Measurements from ENCODE around the gene DOK7. TPM values are rescaled to one million over a fixed set of nuclear protein-coding genes. Genes with fewer than 3 reads are reported as not detected.

Gene DOK7, protein sequence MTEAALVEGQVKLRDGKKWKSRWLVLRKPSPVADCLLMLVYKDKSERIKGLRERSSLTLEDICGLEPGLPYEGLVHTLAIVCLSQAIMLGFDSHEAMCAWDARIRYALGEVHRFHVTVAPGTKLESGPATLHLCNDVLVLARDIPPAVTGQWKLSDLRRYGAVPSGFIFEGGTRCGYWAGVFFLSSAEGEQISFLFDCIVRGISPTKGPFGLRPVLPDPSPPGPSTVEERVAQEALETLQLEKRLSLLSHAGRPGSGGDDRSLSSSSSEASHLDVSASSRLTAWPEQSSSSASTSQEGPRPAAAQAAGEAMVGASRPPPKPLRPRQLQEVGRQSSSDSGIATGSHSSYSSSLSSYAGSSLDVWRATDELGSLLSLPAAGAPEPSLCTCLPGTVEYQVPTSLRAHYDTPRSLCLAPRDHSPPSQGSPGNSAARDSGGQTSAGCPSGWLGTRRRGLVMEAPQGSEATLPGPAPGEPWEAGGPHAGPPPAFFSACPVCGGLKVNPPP
- 0.33 TPM for total RNA-seq
- 1.8 TPM for polyA plus RNA-seq
- long read RNA-seq, donor 1: 0 reads
- long read RNA-seq, donor 2: 0 reads
- long read RNA-seq, donor 3: 0 reads
- long read RNA-seq, donor 4: 0 reads
- long read RNA-seq, donor 5, partial matches to known transcripts: 0 of 1 reads
- long read RNA-seq, donor 5, other reads (novel, unspliced or antisense): 0 of 1 reads
- long read RNA-seq, donor 6: 0 reads
- long read RNA-seq, donor 7: 0 reads
- long read RNA-seq, donor 8: 0 reads
- long read RNA-seq, donor 9: 0 reads
- long read RNA-seq, donor 10: 0 reads

GRCh38 chr4:3462790-3463415 is at the start of gene DOK7:
Gene DOK7, plus strand, starts transcription at chr4:3463306. Its CDS starts 70 bp downstream, at chr4:3463376.
- 10% methylated on average over 44 of the region's 44 CpGs for WGBS
- no peak within 1 kb of the TSS for H3K27ac ChIP-seq (ENCODE audit: low read depth in 1 of 2, low read length in 1 of 2)
- H3K4me3 ChIP-seq (ENCODE audit: low read length in 2 of 2): peak within 1 kb of the TSS in 1 of 2 donors; percentile 25
- no peaks in the 10 kb centered on the region for H3K9me3 ChIP-seq (ENCODE audit: control insufficient read depth in 2 of 2, insufficient read depth in 1 of 2, low read length in 1 of 2)
- DNase-seq (ENCODE audit: low read depth in 6 of 9, low spot score in 9 of 9): no peak
- no peaks in the 10 kb centered on the region for H3K36me3 ChIP-seq (ENCODE audit: control insufficient read depth in 2 of 2, insufficient read depth in 2 of 2, low read length in 1 of 2)
- peaks cover 27 to 57% of the 10 kb centered on the region in 2 donors for H3K27me3 ChIP-seq (ENCODE audit: control insufficient read depth in 2 of 2, insufficient read depth in 1 of 2, low read length in 1 of 2)
- H3K4me1 ChIP-seq (ENCODE audit: control insufficient read depth in 2 of 2, insufficient read depth in 2 of 2, low read length in 2 of 2): no peaks in the 10 kb centered on the region

GRCh38 chr4:3413675-3414420 is 49.3 kb upstream of the DOK7 start:
- Histone ChIP-seq H3K36me3 (ENCODE audit: control insufficient read depth in 2 of 2, insufficient read depth in 2 of 2, low read length in 1 of 2) (peaks cover 0 to 3% of the 10 kb centered on the region in 2 donors), H3K4me3 (ENCODE audit: low read length in 2 of 2) (no peak overlapping the region), H3K9me3 (ENCODE audit: control insufficient read depth in 2 of 2, insufficient read depth in 1 of 2, low read length in 1 of 2) (peaks cover 0 to 2% of the 10 kb centered on the region in 2 donors), H3K4me1 (ENCODE audit: control insufficient read depth in 2 of 2, insufficient read depth in 2 of 2, low read length in 2 of 2) (peaks cover 0 to 7% of the 10 kb centered on the region in 2 donors), H3K27ac (ENCODE audit: low read depth in 1 of 2, low read length in 1 of 2) (no peak overlapping the region), H3K27me3 (ENCODE audit: control insufficient read depth in 2 of 2, insufficient read depth in 1 of 2, low read length in 1 of 2) (no peaks in the 10 kb centered on the region)
- no peak for DNase-seq (ENCODE audit: low read depth in 6 of 9, low spot score in 9 of 9)
- WGBS: 89% methylated on average over 32 of the region's 32 CpGs

DNA sequence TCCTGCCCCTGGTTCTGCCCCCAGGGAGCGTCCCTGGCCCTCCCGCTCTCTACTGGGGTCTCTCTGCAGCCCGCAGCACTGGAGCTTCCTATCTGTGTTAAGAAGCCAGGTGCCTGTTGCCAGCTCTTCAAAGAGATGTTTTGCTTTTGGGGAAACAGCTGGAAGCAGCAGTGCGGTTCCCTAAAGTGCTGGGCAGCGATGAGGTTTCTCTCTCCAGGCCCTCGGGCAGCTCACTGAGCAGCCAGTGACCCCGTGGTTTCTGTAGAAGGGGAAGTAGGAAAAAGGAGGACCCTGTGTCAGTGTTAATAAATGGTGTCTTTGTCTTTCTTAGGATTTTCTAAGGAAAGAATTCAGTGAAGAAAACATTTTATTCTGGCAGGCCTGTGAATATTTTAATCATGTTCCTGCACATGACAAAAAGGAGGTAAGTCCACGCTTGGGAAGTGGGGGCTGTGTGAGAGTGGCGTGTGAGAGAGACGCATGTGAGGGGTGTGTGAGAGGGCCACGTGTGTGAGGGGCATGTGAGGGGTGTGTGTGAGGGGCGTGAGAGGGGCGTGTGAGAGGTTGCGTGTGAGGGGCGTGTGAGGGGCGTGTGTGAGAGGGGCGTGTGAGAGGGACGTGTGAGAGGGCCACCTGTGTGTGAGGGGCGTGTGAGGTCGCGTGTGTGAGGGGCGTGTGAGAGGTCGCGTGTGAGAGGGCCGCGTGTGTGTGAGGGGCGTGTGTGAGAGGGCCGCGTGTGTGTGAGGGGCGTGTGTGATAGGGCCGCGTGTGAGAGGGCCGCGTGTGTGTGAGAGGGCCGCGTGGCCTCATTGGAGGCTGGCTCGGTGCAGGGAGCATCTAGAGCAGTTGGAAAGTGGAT is 48.5 kb upstream of the DOK7 start:
- peaks cover 0 to 3% of the 10 kb centered on the region in 2 donors for H3K36me3 ChIP-seq (ENCODE audit: control insufficient read depth in 2 of 2, insufficient read depth in 2 of 2, low read length in 1 of 2)

DNA sequence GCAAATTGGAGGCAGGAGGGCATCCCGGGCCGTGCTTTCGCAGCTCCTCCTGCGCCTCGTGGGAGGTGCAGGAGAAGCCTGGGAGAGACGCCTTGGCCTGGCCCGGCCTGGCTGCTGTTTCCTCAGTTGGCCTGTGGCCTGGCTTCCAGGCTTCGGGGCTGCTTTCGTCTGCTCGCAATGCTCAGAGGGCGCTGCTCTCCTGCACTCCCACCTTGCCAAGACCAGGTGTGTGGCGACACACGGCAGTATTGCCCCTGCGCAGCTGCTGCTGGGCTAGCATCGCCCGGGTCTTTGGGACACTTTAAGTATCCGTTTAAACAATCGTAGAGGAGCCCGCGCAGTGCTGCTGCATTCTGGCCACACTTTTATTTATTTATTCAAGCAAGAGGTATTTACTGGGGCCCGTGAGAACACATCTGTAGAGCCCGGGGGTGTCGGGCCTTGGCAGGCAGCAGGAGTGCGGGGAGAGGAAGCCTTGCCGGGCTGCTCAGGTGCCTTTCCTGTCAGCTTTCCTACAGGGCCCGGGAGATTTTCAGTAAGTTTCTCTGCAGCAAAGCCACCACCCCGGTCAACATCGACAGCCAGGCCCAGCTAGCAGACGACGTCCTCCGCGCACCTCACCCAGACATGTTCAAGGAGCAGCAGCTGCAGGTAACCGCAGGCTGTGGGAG is 47.5 kb upstream of the DOK7 start:
- no peak overlapping the region for H3K4me3 ChIP-seq (ENCODE audit: low read length in 2 of 2)
- peaks cover 0 to 3% of the 10 kb centered on the region in 2 donors for H3K36me3 ChIP-seq (ENCODE audit: control insufficient read depth in 2 of 2, insufficient read depth in 2 of 2, low read length in 1 of 2)
- H3K4me1 ChIP-seq (ENCODE audit: control insufficient read depth in 2 of 2, insufficient read depth in 2 of 2, low read length in 2 of 2): peaks cover 0 to 9% of the 10 kb centered on the region in 2 donors
- 96% methylated on average over 33 of the region's 33 CpGs for WGBS
- H3K27me3 ChIP-seq (ENCODE audit: control insufficient read depth in 2 of 2, insufficient read depth in 1 of 2, low read length in 1 of 2): no peaks in the 10 kb centered on the region
- peaks cover 0 to 2% of the 10 kb centered on the region in 2 donors for H3K9me3 ChIP-seq (ENCODE audit: control insufficient read depth in 2 of 2, insufficient read depth in 1 of 2, low read length in 1 of 2)
- peak overlapping the region in 1 of 2 donors; percentile 11 for H3K27ac ChIP-seq (ENCODE audit: low read depth in 1 of 2, low read length in 1 of 2)
- no peak for DNase-seq (ENCODE audit: low read depth in 6 of 9, low spot score in 9 of 9)

More for the DNA sequence above, 48.5 kb upstream of the DOK7 start:
- DNase-seq (ENCODE audit: low read depth in 6 of 9, low spot score in 9 of 9): no peak
- peaks cover 0 to 2% of the 10 kb centered on the region in 2 donors for H3K9me3 ChIP-seq (ENCODE audit: control insufficient read depth in 2 of 2, insufficient read depth in 1 of 2, low read length in 1 of 2)
- H3K4me1 ChIP-seq (ENCODE audit: control insufficient read depth in 2 of 2, insufficient read depth in 2 of 2, low read length in 2 of 2): peaks cover 0 to 7% of the 10 kb centered on the region in 2 donors
- H3K4me3 ChIP-seq (ENCODE audit: low read length in 2 of 2): no peak overlapping the region
- H3K27me3 ChIP-seq (ENCODE audit: control insufficient read depth in 2 of 2, insufficient read depth in 1 of 2, low read length in 1 of 2): no peaks in the 10 kb centered on the region
- 75% methylated on average over 37 of the region's 37 CpGs for WGBS
- no peak overlapping the region for H3K27ac ChIP-seq (ENCODE audit: low read depth in 1 of 2, low read length in 1 of 2)

- Histone ChIP-seq H3K4me1 (ENCODE audit: control insufficient read depth in 2 of 2, insufficient read depth in 2 of 2, low read length in 2 of 2) (peaks cover 0 to 9% of the 10 kb centered on the region in 2 donors), H3K27ac (ENCODE audit: low read depth in 1 of 2, low read length in 1 of 2) (no peak overlapping the region), H3K4me3 (ENCODE audit: low read length in 2 of 2) (no peak overlapping the region), H3K27me3 (ENCODE audit: control insufficient read depth in 2 of 2, insufficient read depth in 1 of 2, low read length in 1 of 2) (no peaks in the 10 kb centered on the region), H3K36me3 (ENCODE audit: control insufficient read depth in 2 of 2, insufficient read depth in 2 of 2, low read length in 1 of 2) (peaks cover 0 to 3% of the 10 kb centered on the region in 2 donors), H3K9me3 (ENCODE audit: control insufficient read depth in 2 of 2, insufficient read depth in 1 of 2, low read length in 1 of 2) (peaks cover 0 to 2% of the 10 kb centered on the region in 2 donors)
- 89% methylated on average over 18 of the region's 18 CpGs for WGBS
- DNase-seq (ENCODE audit: low read depth in 6 of 9, low spot score in 9 of 9): peak in 1 of 9 donors; percentile 13
These were observed 46.8 kb upstream of the DOK7 start for GRCh38 chr4:3416270-3416669.

GRCh38 chr4:3416821-3417221 is 46.3 kb upstream of the DOK7 start:
- Histone ChIP-seq H3K27me3 (ENCODE audit: control insufficient read depth in 2 of 2, insufficient read depth in 1 of 2, low read length in 1 of 2) (no peaks in the 10 kb centered on the region), H3K36me3 (ENCODE audit: control insufficient read depth in 2 of 2, insufficient read depth in 2 of 2, low read length in 1 of 2) (peaks cover 0 to 3% of the 10 kb centered on the region in 2 donors), H3K4me3 (ENCODE audit: low read length in 2 of 2) (no peak overlapping the region), H3K4me1 (ENCODE audit: control insufficient read depth in 2 of 2, insufficient read depth in 2 of 2, low read length in 2 of 2) (peaks cover 0 to 9% of the 10 kb centered on the region in 2 donors), H3K27ac (ENCODE audit: low read depth in 1 of 2, low read length in 1 of 2) (no peak overlapping the region), H3K9me3 (ENCODE audit: control insufficient read depth in 2 of 2, insufficient read depth in 1 of 2, low read length in 1 of 2) (peaks cover 0 to 2% of the 10 kb centered on the region in 2 donors)
- 98% methylated on average over 17 of the region's 17 CpGs for WGBS
- no peak for DNase-seq (ENCODE audit: low read depth in 6 of 9, low spot score in 9 of 9)

- peaks cover 0 to 5% of the 10 kb centered on the region in 2 donors for H3K4me1 ChIP-seq (ENCODE audit: control insufficient read depth in 2 of 2, insufficient read depth in 2 of 2, low read length in 2 of 2)
- H3K27me3 ChIP-seq (ENCODE audit: control insufficient read depth in 2 of 2, insufficient read depth in 1 of 2, low read length in 1 of 2): no peaks in the 10 kb centered on the region
- H3K4me3 ChIP-seq (ENCODE audit: low read length in 2 of 2): no peak overlapping the region
- no peak overlapping the region for H3K27ac ChIP-seq (ENCODE audit: low read depth in 1 of 2, low read length in 1 of 2)
- H3K9me3 ChIP-seq (ENCODE audit: control insufficient read depth in 2 of 2, insufficient read depth in 1 of 2, low read length in 1 of 2): peaks cover 0 to 2% of the 10 kb centered on the region in 2 donors
- 98% methylated on average over 21 of the region's 21 CpGs for WGBS
- H3K36me3 ChIP-seq (ENCODE audit: control insufficient read depth in 2 of 2, insufficient read depth in 2 of 2, low read length in 1 of 2): peaks cover 0 to 3% of the 10 kb centered on the region in 2 donors
- no peak for DNase-seq (ENCODE audit: low read depth in 6 of 9, low spot score in 9 of 9)
These were observed 45.7 kb upstream of the DOK7 start for GRCh38 chr4:3417448-3417847.

Measured in thymus (tissue), 14 donors.